Midbrain (tissue), 1 donor: ENCODE results near the gene PPP2R5C.

Experiments
- DNase-seq: peaks from one replicate; lab custom pipeline; 2025; lab: John Stamatoyannopoulos, UW

Gene PPP2R5C

DNA sequence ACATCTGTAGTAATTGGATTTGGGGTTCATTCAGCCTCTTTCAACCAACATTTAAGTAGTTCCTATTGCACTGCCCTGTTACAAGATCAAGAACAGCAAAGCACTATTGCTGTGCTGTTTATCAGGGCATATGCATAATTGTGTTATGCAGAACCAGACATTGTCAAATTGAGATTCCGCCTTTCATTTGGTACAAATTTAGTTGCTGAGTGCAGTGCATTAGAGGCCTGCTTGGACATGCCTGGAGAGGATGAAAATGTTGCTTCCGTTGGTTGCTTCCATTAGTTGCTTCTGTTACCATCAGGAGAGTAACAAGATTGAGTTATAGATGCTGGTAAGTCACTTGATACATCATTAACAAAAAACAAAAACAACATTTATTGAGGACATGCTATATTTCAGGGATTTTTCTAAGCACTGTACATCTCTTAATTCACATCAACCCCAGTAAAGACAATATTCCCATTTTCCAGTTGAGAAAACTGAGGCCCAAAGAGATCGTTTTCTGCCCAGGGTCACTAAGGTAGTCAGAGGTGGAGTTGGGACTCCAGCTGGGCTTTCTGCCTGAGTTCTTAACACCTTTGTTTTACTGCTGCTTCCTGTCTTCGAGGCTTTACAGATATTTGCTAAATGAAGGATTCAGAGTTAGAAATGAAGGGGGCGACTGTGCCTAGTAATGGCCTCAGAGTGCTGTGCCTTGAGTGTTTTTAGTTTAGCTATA, 79.3 kb downstream of the PPP2R5C start:
- DNase-seq: no peak

- DNase-seq: no peak
Observed at GRCh38 chr14:101843038-101843437, 81.5 kb downstream of the PPP2R5C start.

GRCh38 chr14:101843665-101844064, 82.2 kb downstream of the PPP2R5C start:
- DNase-seq: no peak

- DNase-seq: no peak
Observed at GRCh38 chr14:101844219-101844618, 82.7 kb downstream of the PPP2R5C start.

DNA sequence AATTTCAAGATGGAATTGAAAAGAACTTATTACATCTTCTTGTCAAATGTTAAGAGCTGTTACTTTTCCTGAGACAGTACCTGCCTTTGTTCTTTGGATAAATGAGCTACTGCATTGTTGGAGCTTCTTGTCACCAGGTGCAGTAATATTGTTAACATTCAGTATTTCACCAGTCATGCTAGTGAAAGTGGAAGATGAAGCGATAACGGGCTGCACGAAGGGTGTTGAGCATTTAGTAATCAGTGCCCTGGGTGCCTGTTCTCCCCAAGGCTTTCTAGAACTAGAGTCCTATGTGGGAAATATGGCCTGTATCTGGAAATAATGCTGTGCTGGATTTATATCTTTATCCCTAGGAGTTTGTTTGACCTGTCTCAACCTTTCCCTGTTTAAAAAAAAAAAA, 83.2 kb downstream of the PPP2R5C start:
- no peak for DNase-seq

DNA sequence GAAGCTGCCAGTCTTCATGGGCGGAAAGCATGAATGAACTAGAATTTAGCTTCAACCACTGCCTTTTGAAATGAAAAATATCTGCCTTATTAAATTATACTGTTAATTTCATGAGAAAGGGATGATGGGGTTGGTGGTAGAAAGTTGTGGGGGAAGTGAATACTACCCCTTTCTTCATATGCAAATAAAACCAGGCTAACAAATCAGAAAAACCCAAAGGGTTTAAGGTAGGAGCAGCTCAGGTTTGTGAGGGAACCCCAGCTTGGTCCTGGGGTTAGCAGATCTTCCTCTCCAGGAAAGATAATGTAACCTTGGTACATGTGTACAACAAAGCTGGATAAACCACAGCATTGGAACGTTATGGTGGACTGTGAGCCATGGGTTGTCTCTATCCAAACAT, 84.0 kb downstream of the PPP2R5C start:
- DNase-seq: no peak

- no peak for DNase-seq
Observed at GRCh38 chr14:101845896-101846295, 84.4 kb downstream of the PPP2R5C start.

GRCh38 chr14:101849125-101849524, 87.6 kb downstream of the PPP2R5C start:
- DNase-seq: no peak

DNA sequence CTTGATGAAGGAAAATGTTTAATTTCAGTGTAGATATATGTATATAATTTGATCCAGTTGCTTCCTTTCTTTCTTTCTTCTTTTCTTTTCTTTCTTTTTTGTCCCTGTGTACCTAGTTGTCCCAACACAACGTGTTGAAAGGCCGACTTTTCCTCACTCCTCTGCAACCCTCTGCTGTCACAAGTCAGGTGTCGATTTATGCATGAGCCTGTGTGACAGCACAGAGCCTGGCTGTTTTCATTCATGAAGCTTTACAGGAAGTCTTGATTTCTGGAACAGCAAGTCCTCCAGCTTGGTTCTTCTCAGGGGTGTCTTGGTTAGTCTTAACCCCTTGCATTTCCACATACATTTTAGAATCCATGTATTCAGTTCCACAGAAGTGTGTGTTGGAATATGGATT, 88.1 kb downstream of the PPP2R5C start:
- no peak for DNase-seq

DNA sequence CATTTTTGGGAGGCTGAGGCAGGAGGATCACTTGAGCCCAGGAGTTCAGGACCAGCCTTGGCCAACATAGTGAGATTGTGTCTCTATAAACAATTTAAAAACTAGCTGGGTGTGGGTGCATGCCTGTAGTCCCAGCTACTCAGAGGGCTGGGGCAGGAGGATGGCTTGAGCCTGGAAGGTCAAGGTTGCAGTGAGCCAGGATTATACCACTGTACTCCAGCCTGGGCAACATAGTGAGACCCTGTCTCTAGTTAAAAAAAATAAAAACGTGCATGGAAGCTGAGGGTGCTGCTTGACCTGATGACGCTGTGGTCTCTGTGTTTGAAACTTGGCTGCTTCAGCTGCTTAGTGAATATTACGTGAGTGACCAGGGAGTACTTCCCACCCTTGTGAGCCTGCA, 89.7 kb downstream of the PPP2R5C start:
- DNase-seq: no peak

- no peak for DNase-seq
Observed at GRCh38 chr14:101851736-101852405, 90.4 kb downstream of the PPP2R5C start.

DNA sequence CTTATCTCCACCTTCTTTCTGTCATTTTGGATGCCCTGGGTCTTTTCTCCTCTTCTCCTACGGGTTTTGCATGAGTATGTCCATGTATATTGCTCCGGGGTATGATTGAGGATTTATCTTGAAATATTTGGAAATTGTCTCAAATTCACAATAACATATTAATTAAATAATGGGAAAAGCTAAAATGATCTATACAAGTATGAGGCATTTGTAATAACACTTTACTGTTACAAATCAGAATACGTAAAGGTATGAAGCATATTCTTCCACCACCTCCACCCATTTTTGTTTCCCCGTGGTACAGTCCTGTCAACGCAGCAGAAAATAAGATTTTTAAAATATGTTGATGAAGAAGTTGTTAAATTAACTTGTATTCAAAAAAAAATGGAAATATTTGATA, 91.3 kb downstream of the PPP2R5C start:
- no peak for DNase-seq

DNA sequence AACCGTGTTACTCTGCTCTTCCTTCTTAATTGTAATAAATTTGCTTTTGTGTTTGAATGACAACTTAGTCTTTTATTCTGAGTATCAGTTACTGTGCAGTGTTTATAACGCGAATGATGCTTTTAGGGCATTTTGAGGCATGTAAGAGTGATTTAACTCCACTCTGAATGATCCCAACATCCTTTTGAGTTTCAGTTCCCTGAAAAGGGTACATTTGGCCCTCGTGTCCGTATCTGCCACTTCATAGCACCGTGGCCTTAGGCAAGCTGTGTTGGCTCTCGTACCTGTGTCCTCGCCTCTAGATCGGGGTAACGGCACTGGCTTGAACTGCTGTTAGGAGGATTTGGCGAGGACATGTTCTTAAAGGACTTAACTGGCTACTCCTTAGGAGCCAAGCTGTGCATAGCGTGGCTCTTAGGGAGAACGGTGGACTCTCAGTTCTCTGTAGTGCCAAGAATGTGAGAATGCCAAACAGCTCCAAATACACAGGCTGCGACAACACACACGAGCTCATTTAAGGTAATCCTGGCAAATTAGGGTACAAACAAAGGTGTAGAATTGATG, 92.0 kb downstream of the PPP2R5C start:
- DNase-seq: no peak

GRCh38 chr14:101854366-101854765, 92.9 kb downstream of the PPP2R5C start:
- no peak for DNase-seq

GRCh38 chr14:101855958-101856357, 94.4 kb downstream of the PPP2R5C start:
- DNase-seq: no peak

GRCh38 chr14:101856536-101856935, 95.0 kb downstream of the PPP2R5C start:
- no peak for DNase-seq

GRCh38 chr14:101857226-101857625, 95.7 kb downstream of the PPP2R5C start:
- DNase-seq: no peak

GRCh38 chr14:101858791-101859537, 97.5 kb downstream of the PPP2R5C start:
- DNase-seq: no peak

DNA sequence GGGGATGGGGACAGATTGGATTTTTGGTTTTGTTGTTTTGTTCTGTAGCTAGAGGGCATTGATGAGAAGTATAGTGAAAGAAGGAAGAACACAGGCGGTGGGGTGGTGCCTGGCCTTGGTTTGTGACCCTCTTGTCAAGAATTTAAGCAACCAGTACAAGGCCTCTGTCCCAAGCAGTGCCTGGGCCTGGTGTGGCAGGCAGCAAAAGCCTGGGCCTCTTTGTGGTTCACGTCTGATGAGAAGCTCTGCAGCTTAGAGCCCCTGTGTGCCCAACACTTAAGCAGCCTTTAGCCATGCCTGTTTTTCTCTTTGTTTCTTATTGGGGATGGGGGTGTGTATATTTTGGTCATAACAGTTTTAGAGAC, 98.0 kb downstream of the PPP2R5C start:
- DNase-seq: no peak

DNA sequence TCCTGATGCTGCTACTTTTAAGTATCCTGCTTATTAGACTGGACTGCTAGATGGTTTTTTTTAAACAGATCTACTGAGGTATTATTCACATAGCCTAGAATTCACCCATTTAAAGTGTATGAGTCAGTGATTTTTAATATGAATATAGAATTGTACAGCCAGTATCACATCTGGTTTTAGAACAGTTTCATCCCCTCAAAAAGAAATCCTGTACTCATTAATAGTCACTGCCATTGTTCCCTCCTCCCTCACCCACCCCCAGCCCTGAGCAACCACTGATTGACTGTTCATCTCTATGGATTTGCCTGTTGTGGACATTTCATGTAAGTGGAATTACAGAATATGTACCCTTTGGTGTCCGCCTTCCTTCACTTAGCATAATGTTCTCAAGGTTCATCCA, 98.4 kb downstream of the PPP2R5C start:
- DNase-seq: no peak

DNA sequence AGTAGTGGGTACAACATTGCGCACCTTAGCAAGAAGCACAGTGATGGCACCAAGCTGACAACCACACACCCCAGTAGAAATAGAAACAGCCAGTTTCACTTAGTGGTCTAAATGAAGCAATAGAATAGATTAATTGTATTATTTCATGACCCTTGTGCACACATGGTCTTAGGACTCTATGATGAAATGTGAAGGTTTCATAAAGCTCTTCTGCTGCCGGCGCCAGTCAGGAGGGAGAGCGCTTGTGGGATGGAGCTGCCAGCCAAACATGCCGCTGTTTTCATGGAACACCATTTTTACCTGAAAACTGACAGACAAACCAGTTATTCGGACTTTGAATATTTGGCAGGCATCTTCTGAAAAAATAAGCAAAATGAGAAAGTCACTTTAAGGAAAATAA, 100.0 kb downstream of the PPP2R5C start:
- no peak for DNase-seq

DNA sequence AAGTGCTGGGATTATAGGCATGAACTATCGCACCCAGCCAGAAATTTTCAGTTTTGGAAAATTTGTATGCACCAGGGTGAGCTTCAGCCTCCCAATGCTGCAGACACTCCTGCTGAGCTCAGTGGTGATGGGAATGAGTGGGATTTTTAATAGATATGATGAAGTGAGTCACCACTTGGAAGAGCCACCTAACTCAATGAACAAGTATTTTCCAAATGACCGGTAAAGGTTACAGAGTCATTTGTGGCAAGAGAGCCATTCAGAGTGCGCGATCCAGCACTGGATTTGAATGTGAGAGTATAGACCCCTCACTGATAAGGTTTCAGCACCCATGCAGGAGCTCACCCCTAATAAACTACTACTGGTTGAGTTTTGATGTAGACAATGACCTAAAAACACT, 100.7 kb downstream of the PPP2R5C start:
- DNase-seq: no peak

DNA sequence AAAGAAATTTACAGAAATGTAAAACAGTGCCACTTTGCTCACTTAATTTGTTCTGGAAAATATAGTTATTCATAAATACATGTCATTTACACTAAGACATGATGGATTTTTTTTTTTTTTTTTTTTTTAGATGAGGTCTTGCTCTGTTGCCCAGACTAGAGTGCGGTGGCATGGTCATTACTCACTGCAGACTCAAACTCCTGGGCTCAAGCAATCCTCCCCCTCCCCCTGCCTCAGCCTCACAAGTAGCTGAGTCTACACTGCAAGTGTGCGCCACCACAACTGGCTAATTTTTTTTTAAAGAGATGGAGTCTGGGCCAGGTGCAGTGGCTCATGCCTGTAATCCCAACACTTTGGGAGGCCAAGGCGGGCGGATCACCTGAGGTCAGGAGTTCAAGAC, 101.2 kb downstream of the PPP2R5C start:
- no peak for DNase-seq
